Pancreas (tissue), 10 donors: Measurements from ENCODE around the gene COMMD8. TPM values are rescaled to one million over a fixed set of nuclear protein-coding genes. Genes with fewer than 3 reads are reported as not detected.

ENCODE experiments used
- ATAC-seq, 4 donors: fragments of 200-7000 bp; cut with Tn5 transposase; one replicate each; pipeline versions ENCODE4 v1.8.0 to v1.9.1; 2020; ENCODE audit warnings: mild to moderate bottlenecking in 4 of 4, moderate library complexity in 4 of 4
- DNase-seq, 6 donors: peaks; one replicate each; pipeline ENCODE4 v3.0.0-alpha.2; 2020
- FAIRE-seq: peaks from 2 replicates; lab custom pipeline; 2012; peaks lifted over from hg19 to GRCh38; lab: Jason Lieb, UNC
- H3K27ac ChIP-seq, 4 donors: fragments of 200-600 bp; sonication (generic); 1 replicate in 3 of 4; 2 replicates in 1 of 4; pipeline versions ENCODE4 v1.5.0 to v1.8.0; 2020
- H3K27me3 ChIP-seq, 4 donors: fragments of 200-600 bp; one replicate each; pipeline ENCODE4 v1.8.0; 2021
- H3K36me3 ChIP-seq, 3 donors: fragments of 200-600 bp; sonication (generic) in 1 of 3; one replicate each; pipeline versions ENCODE4 v1.5.0 to v1.8.0; 2020 to 2021
- H3K4me1 ChIP-seq, 3 donors: fragments of 200-600 bp; one replicate each; pipeline ENCODE4 v1.8.0; 2021
- H3K4me3 ChIP-seq, 4 donors: fragments of 200-600 bp; sonication (generic) in 2 of 4; one replicate each; pipeline versions ENCODE4 v1.5.0 to v1.8.0; 2020 to 2021
- H3K9me3 ChIP-seq, 4 donors: fragments of 200-600 bp; one replicate each; pipeline ENCODE4 v1.8.0; 2021
- WGBS, 2 donors: extraction: QIAGEN DNeasy Blood & Tissue Kit; methylation state at CpG; one replicate each; pipeline ENCODE4 v1.1.7; 2013; 5-methylcytosine and 5-hydroxymethylcytosine counted together
- intact Hi-C, 3 donors: fragments of 100-400 bp; cut with DNase I; formaldehyde crosslinking; loops; one replicate each; pipeline versions ENCODE4 v1.11.1 to v1.14.2; 2022
- polyA plus RNA-seq, 2 donors: library from polyadenylated mRNA; stranded (reverse); fragments of 200-250 nt; gene quantifications; one replicate each; pipeline ENCODE4 v1.2.3, GENCODE V29; 2013
- total RNA-seq, 6 donors: library from RNA; stranded (reverse); fragmentation: NEBNext Ultra II Directional in 4 of 6; extraction: Animal tissue kit (Norgen Biotek cat#: 25700) in 4 of 6; gene quantifications; one replicate each; pipeline versions ENCODE4 v1.2.1 to v1.2.4, GENCODE V29; 2021 to 2023
- TF ChIP-seq, protein P1 (sequence below), 4 donors: fragments of 200-600 bp; sonication (generic) in 3 of 4; IDR thresholded peaks; one replicate each; pipeline versions ENCODE4 v1.5.0 to v1.8.0; 2021; ENCODE audit warnings: antibody characterized with exemption in 4 of 4
- donor health status: healthy with polysubstance abuse.
- donor health status: DM: no; HTN: no; CAD: no; lungs with moderate emphysema.
- donor health status: DM: no; HTN: no; CAD: no.
- donor health status: control.
- donor health status: control.
- donor health status: Bipolar disorder and iron deficiency.
- donor health status: DM: yes; HTN: yes; CAD: no.
- donor health status: DM: no; HTN: no; CAD: no.
- donor health status: DM: no; HTN: no; CAD: no.
- donor health status: DM: yes; HTN: yes; CAD: no.

Gene COMMD8
- total and polyA plus RNA-seq, 8 donors = 4.2 to 9.5 (median 6.6) TPM

DNA sequence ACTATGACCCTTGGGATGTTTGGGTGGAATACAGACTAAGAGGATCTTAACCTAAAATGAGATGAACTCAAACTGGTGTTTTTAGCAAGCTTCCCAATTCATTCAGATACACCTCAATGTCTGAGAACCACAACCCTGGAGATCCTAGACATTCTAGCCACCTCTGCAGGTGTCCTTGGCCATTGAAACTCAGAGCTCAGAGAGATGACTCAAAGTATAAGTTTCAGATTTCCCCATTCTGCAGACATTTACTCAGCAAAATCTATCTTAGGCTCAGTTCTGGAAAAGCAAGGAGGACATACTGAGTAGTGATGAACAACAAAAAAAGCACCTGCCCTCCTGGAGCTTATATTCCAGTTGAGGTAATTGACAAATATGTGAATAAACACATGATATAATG lies 47.8 kb downstream of the COMMD8 start:
- ATAC-seq (no peak), FAIRE-seq (no peak), DNase-seq (no peak)
- Histone ChIP-seq H3K27ac (no peak overlapping the region), H3K4me1 (no peaks in the 10 kb centered on the region), H3K9me3 (no peaks in the 10 kb centered on the region), H3K27me3 (no peaks in the 10 kb centered on the region), H3K4me3 (no peak overlapping the region), H3K36me3 (no peaks in the 10 kb centered on the region)
- intact Hi-C loops = no loop called here
- TF ChIP-seq, protein P1, sequence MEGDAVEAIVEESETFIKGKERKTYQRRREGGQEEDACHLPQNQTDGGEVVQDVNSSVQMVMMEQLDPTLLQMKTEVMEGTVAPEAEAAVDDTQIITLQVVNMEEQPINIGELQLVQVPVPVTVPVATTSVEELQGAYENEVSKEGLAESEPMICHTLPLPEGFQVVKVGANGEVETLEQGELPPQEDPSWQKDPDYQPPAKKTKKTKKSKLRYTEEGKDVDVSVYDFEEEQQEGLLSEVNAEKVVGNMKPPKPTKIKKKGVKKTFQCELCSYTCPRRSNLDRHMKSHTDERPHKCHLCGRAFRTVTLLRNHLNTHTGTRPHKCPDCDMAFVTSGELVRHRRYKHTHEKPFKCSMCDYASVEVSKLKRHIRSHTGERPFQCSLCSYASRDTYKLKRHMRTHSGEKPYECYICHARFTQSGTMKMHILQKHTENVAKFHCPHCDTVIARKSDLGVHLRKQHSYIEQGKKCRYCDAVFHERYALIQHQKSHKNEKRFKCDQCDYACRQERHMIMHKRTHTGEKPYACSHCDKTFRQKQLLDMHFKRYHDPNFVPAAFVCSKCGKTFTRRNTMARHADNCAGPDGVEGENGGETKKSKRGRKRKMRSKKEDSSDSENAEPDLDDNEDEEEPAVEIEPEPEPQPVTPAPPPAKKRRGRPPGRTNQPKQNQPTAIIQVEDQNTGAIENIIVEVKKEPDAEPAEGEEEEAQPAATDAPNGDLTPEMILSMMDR (IDR thresholded peaks at IDR 0.05) = no peak

DNA sequence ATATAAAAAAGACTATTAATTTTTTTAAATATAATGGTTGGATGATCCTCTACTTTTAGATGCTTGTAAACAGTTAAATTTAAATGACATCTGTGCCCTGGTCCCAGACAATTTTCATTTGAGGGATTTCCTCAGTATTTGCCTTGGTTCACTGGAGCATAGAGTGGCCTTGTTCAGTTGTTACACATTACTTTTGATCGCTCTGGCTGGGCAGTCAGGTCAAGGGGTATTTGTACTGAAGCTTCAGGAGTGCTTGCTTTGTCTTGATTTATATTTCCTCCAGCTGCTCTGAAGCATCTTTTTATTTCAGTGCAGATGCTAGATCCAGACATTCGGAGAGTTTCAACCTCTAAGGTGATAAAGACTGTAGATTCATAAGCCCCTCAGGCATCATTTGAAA lies 50.0 kb downstream of the COMMD8 start:
- Histone ChIP-seq H3K4me1 (no peaks in the 10 kb centered on the region), H3K27me3 (no peaks in the 10 kb centered on the region), H3K9me3 (no peaks in the 10 kb centered on the region), H3K27ac (no peak overlapping the region), H3K36me3 (no peaks in the 10 kb centered on the region), H3K4me3 (no peak overlapping the region)
- no peak for FAIRE-seq
- no peak for ATAC-seq
- DNase-seq = no peak
- WGBS, 2 donors = 26 to 39% methylated on average over 2 of the region's 2 CpGs
- intact Hi-C loops = no loop called here
- TF ChIP-seq, protein P1 (IDR thresholded peaks at IDR 0.05) = no peak

DNA sequence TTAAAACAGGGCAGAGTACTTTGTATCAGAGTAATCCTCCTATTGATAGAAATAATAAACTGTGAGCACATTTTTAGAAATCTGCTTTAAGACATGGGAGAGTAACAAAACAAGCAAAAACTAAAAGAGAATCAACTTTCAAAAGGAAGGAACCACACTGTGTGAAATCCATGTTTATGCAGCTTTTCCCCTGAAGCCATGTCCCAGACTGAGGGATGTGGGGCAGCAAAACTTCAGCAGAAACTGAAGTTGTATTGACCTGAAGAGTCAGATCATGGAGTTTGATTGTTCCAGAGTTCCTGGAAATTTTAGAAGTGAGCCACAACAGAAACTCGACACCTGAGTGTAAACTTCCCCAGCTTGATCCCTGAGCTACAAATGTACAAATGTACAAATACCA lies 53.2 kb downstream of the COMMD8 start:
- intact Hi-C loops = no loop called here
- H3K4me3 ChIP-seq = no peak overlapping the region
- no peaks in the 10 kb centered on the region for H3K36me3 ChIP-seq
- FAIRE-seq (no peak), DNase-seq (no peak), ATAC-seq (no peak)
- WGBS, 2 donors = 36 to 46% methylated on average over 1 of the region's 1 CpG
- TF ChIP-seq, protein P1 (IDR thresholded peaks at IDR 0.05) = no peak
- no peaks in the 10 kb centered on the region for H3K9me3 ChIP-seq
- H3K4me1 ChIP-seq = no peaks in the 10 kb centered on the region
- no peak overlapping the region for H3K27ac ChIP-seq
- no peaks in the 10 kb centered on the region for H3K27me3 ChIP-seq

DNA sequence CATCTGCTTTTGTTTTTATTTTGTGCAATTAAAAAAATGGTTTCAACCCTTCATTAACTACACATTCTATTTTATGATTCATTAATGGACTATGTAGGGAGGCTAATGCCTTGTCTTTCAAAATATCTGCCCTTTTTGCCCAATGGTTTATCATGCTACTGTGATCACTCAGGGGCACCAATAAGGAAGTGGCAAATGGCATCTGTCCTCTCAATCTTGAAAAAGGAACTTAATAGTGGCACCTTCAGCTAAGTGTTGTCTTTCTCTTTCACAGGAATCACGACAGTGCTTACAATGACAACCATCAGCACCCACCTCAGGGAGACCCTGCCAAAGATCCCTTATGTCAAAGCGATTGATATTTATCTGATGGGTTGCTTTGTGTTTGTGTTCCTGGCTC lies 57.1 kb downstream of the COMMD8 start:
- no peaks in the 10 kb centered on the region for H3K4me1 ChIP-seq
- no peak for FAIRE-seq
- no peaks in the 10 kb centered on the region for H3K36me3 ChIP-seq
- TF ChIP-seq, protein P1 (IDR thresholded peaks at IDR 0.05) = no peak
- H3K27me3 ChIP-seq = no peaks in the 10 kb centered on the region
- DNase-seq = no peak
- 57 to 60% methylated on average over 2 of the region's 2 CpGs for WGBS, 2 donors
- no peak overlapping the region for H3K27ac ChIP-seq
- intact Hi-C loops = no loop called here
- no peak for ATAC-seq
- no peaks in the 10 kb centered on the region for H3K9me3 ChIP-seq
- no peak overlapping the region for H3K4me3 ChIP-seq

Other genes starting within 250 kb of the COMMD8 start
- gene ATP10D, start 21.6 kb upstream of the COMMD8 start, total RNA-seq = 10 to 100 TPM in 3 of 6 donors, 1 to 10 TPM in 3; 5.8 to 20.5 (median 9.4) TPM
- 1 to 10 TPM; 2.1 to 4.6 TPM for gene ATP10D, start 21.6 kb upstream of the COMMD8 start, polyA plus RNA-seq